ENCODE measurements around the gene GLG1. TPM values are rescaled to one million over a fixed set of nuclear protein-coding genes. Genes with fewer than 3 reads are reported as not detected.

The GLG1 gene
- total RNA-seq, 1 donor from 2014 or later = 153 TPM

GRCh38 chr16:74577882-74578366 lies 29.0 kb downstream of the GLG1 start:
- Mint-ChIP-seq H3K36me3 (ENCODE audit: low read depth, unreplicated experiment) (no peaks in the 10 kb centered on the region), H3K9me3 (ENCODE audit: unreplicated experiment) (no peaks in the 10 kb centered on the region), H3K27me3 (ENCODE audit: unreplicated experiment) (peaks cover 7% of the 10 kb centered on the region), H3K4me1 (ENCODE audit: unreplicated experiment) (no peaks in the 10 kb centered on the region), H3K27ac (ENCODE audit: unreplicated experiment) (no peak overlapping the region), H3K4me3 (ENCODE audit: unreplicated experiment) (no peak overlapping the region)
- no peak for TF ChIP-seq CTCF (IDR thresholded peaks at IDR 0.05; ENCODE audit: unreplicated experiment)
- no peak for DNase-seq (ENCODE audit: low spot score)

- H3K9me3 Mint-ChIP-seq (ENCODE audit: unreplicated experiment) = no peaks in the 10 kb centered on the region
- no peak for TF ChIP-seq CTCF (IDR thresholded peaks at IDR 0.05; ENCODE audit: unreplicated experiment)
- no peak for DNase-seq (ENCODE audit: low spot score)
- H3K4me1 Mint-ChIP-seq (ENCODE audit: unreplicated experiment) = no peaks in the 10 kb centered on the region
- H3K36me3 Mint-ChIP-seq (ENCODE audit: low read depth, unreplicated experiment) = no peaks in the 10 kb centered on the region
- no peak overlapping the region for H3K27ac Mint-ChIP-seq (ENCODE audit: unreplicated experiment)
- no peak overlapping the region for H3K4me3 Mint-ChIP-seq (ENCODE audit: unreplicated experiment)
- peaks cover 7% of the 10 kb centered on the region for H3K27me3 Mint-ChIP-seq (ENCODE audit: unreplicated experiment)
These were observed 30.9 kb downstream of the GLG1 start for GRCh38 chr16:74575807-74576643.

GRCh38 chr16:74575175-74575806 lies 31.6 kb downstream of the GLG1 start:
- Mint-ChIP-seq H3K27ac (ENCODE audit: unreplicated experiment) (no peak overlapping the region), H3K4me3 (ENCODE audit: unreplicated experiment) (no peak overlapping the region), H3K36me3 (ENCODE audit: low read depth, unreplicated experiment) (no peaks in the 10 kb centered on the region), H3K9me3 (ENCODE audit: unreplicated experiment) (no peaks in the 10 kb centered on the region), H3K4me1 (ENCODE audit: unreplicated experiment) (no peaks in the 10 kb centered on the region), H3K27me3 (ENCODE audit: unreplicated experiment) (peaks cover 7% of the 10 kb centered on the region)
- DNase-seq (ENCODE audit: low spot score) = no peak
- TF ChIP-seq CTCF (IDR thresholded peaks at IDR 0.05; ENCODE audit: unreplicated experiment) = no peak

- Mint-ChIP-seq H3K4me1 (ENCODE audit: unreplicated experiment) (no peaks in the 10 kb centered on the region), H3K36me3 (ENCODE audit: low read depth, unreplicated experiment) (no peaks in the 10 kb centered on the region), H3K27me3 (ENCODE audit: unreplicated experiment) (peaks cover 7% of the 10 kb centered on the region), H3K4me3 (ENCODE audit: unreplicated experiment) (no peak overlapping the region), H3K27ac (ENCODE audit: unreplicated experiment) (no peak overlapping the region), H3K9me3 (ENCODE audit: unreplicated experiment) (no peaks in the 10 kb centered on the region)
- no peak for DNase-seq (ENCODE audit: low spot score)
- TF ChIP-seq CTCF (IDR thresholded peaks at IDR 0.05; ENCODE audit: unreplicated experiment) = no peak
These were observed 32.8 kb downstream of the GLG1 start for GRCh38 chr16:74574146-74574545.

- Mint-ChIP-seq H3K9me3 (ENCODE audit: unreplicated experiment) (no peaks in the 10 kb centered on the region), H3K4me3 (ENCODE audit: unreplicated experiment) (no peak overlapping the region), H3K36me3 (ENCODE audit: low read depth, unreplicated experiment) (no peaks in the 10 kb centered on the region), H3K27me3 (ENCODE audit: unreplicated experiment) (peaks cover 7% of the 10 kb centered on the region), H3K4me1 (ENCODE audit: unreplicated experiment) (no peaks in the 10 kb centered on the region), H3K27ac (ENCODE audit: unreplicated experiment) (no peak overlapping the region)
- TF ChIP-seq CTCF (IDR thresholded peaks at IDR 0.05; ENCODE audit: unreplicated experiment) = no peak
- no peak for DNase-seq (ENCODE audit: low spot score)
These were observed 33.3 kb downstream of the GLG1 start for GRCh38 chr16:74573622-74574021.
